Measurements from ENCODE around the gene TMEM97.

- TF ChIP-seq CTCF (tag by site-specific recombination; IDR thresholded peaks at IDR 0.05): no peak
- TF ChIP-seq, protein P1, sequence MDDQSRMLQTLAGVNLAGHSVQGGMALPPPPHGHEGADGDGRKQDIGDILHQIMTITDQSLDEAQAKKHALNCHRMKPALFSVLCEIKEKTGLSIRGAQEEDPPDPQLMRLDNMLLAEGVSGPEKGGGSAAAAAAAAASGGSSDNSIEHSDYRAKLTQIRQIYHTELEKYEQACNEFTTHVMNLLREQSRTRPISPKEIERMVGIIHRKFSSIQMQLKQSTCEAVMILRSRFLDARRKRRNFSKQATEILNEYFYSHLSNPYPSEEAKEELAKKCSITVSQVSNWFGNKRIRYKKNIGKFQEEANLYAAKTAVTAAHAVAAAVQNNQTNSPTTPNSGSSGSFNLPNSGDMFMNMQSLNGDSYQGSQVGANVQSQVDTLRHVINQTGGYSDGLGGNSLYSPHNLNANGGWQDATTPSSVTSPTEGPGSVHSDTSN (CRISPR knock-in tag; IDR thresholded peaks at IDR 0.05): no peak
- no peak for TF ChIP-seq YY1 (tag by site-specific recombination; IDR thresholded peaks at IDR 0.05)
- no peak for TF ChIP-seq IKZF3 (tag by site-specific recombination; IDR thresholded peaks at IDR 0.05)
- no peak for TF ChIP-seq TCF7L2 (IDR thresholded peaks at IDR 0.05; ENCODE audit: borderline replicate concordance, low read depth, low read length)
- no peak for TF ChIP-seq ZNF670 (tag by site-specific recombination; IDR thresholded peaks at IDR 0.05; ENCODE audit: low read depth)
- no peak for TF ChIP-seq ZNF423 (tag by site-specific recombination; IDR thresholded peaks at IDR 0.05)
- no peak for TF ChIP-seq ZBTB11 (tag by site-specific recombination; conservative IDR thresholded peaks at IDR 0.05; ENCODE audit: low read depth)
- no peak for TF ChIP-seq WT1 (tag by site-specific recombination; IDR thresholded peaks at IDR 0.05)
Measured at GRCh38 chr17:28364665-28365363, 45.8 kb downstream of the TMEM97 start, which contains the start of gene SEBOX.
